Glomerular endothelial cell (primary cell): ENCODE measurements around the gene CUL3. TPM values are rescaled to one million over a fixed set of nuclear protein-coding genes. Genes with fewer than 3 reads are reported as not detected.

Experiments
- DNase-seq: peaks from one replicate; pipeline ENCODE4 v3.0.0-alpha.2; 2011; ENCODE audit warnings: low read depth, low spot score; ENCODE audit errors: extremely low read depth
- total RNA-seq: library from RNA; depleted of rRNA; stranded (reverse); fragments of >200 nt; gene quantifications from 2 replicates; pipeline ENCODE4 v1.2.3, GENCODE V29; 2015

CUL3 gene
- total RNA-seq, 1 donor from 2014 or later = 69.4 TPM

- DNase-seq = peak; percentile 70
Observed at GRCh38 chr2:224485081-224486014, 99.8 kb downstream of the CUL3 start.

- DNase-seq = no peak
Observed at GRCh38 chr2:224479826-224480225, 105.3 kb downstream of the CUL3 start.

GRCh38 chr2:224472827-224473226 lies 112.3 kb downstream of the CUL3 start:
- DNase-seq = no peak

- no peak for DNase-seq
Observed at GRCh38 chr2:224472137-224472536, 113.0 kb downstream of the CUL3 start.

GRCh38 chr2:224469374-224469964 lies 115.7 kb downstream of the CUL3 start:
- DNase-seq = no peak

GRCh38 chr2:224466304-224466895 lies 118.8 kb downstream of the CUL3 start:
- no peak for DNase-seq

- no peak for DNase-seq
Observed at GRCh38 chr2:224461391-224461790, 123.8 kb downstream of the CUL3 start.

- DNase-seq = no peak
Observed at GRCh38 chr2:224457408-224458096, 127.6 kb downstream of the CUL3 start.

GRCh38 chr2:224453892-224454291 lies 131.3 kb downstream of the CUL3 start:
- no peak for DNase-seq

GRCh38 chr2:224449212-224450147 lies 135.7 kb downstream of the CUL3 start:
- DNase-seq = peak; percentile 57

GRCh38 chr2:224448236-224448635 lies 136.9 kb downstream of the CUL3 start:
- no peak for DNase-seq

GRCh38 chr2:224444783-224445182 lies 140.4 kb downstream of the CUL3 start:
- no peak for DNase-seq

GRCh38 chr2:224444021-224444420 lies 141.1 kb downstream of the CUL3 start:
- DNase-seq = no peak

- no peak for DNase-seq
Observed at GRCh38 chr2:224442071-224442967, 142.8 kb downstream of the CUL3 start.

GRCh38 chr2:224440988-224441387 lies 144.2 kb downstream of the CUL3 start:
- DNase-seq = no peak

GRCh38 chr2:224438726-224439125 lies 146.4 kb downstream of the CUL3 start:
- no peak for DNase-seq

- no peak for DNase-seq
Observed at GRCh38 chr2:224436634-224437033, 148.5 kb downstream of the CUL3 start.

GRCh38 chr2:224434618-224435017 lies 150.5 kb downstream of the CUL3 start:
- DNase-seq = no peak

GRCh38 chr2:224433442-224433841 lies 151.7 kb downstream of the CUL3 start:
- DNase-seq = no peak
